HEK293T (cell line): ENCODE results near the gene PCDHGA7.
A peak's percentile ranks its signal among the peaks of the same experiment; 100 is the strongest.

Source experiments
- CTCF ChIA-PET: fragments of 350-600 bp; formaldehyde crosslinking; extraction: SDS; loops from one replicate; lab custom pipeline; 2021; ENCODE audit warnings: antibody characterized with exemption, inconsistent platforms; lab: Yijun Ruan, JAX
- POLR2A ChIA-PET: fragments of 350-600 bp; formaldehyde crosslinking; extraction: SDS; loops from one replicate; lab custom pipeline; 2020; ENCODE audit warnings: antibody characterized with exemption, inconsistent platforms; lab: Yijun Ruan, JAX
- DNase-seq: peaks from one replicate; pipeline ENCODE4 v3.0.0; 2012; ENCODE audit warnings: mixed read lengths; ENCODE audit errors: extremely low spot score
- ARNT ChIP-seq: fragments of 450-650 bp; IDR thresholded peaks from 2 replicates; pipeline ENCODE4 v1.6.1; 2017; ENCODE audit warnings: mild to moderate bottlenecking
- BHLHE40 ChIP-seq: fragments of 450-650 bp; IDR thresholded peaks from 2 replicates; pipeline ENCODE4 v1.6.1; 2016; ENCODE audit warnings: mild to moderate bottlenecking, moderate library complexity, borderline replicate concordance
- CTBP1 ChIP-seq: fragments of 450-650 bp; IDR thresholded peaks from 2 replicates; pipeline ENCODE4 v1.6.1; 2016; ENCODE audit warnings: borderline replicate concordance
- ELF4 ChIP-seq: fragments of 450-650 bp; IDR thresholded peaks from 2 replicates; pipeline ENCODE4 v1.6.1; 2017; ENCODE audit warnings: antibody characterized with exemption
- FOXA1 ChIP-seq: fragments of 450-650 bp; IDR thresholded peaks from 2 replicates; pipeline ENCODE4 v1.6.1; 2016; ENCODE audit warnings: mild to moderate bottlenecking
- FOXK2 ChIP-seq: fragments of 450-650 bp; IDR thresholded peaks from 2 replicates; pipeline ENCODE4 v1.6.1; 2016; ENCODE audit warnings: mild to moderate bottlenecking
- FOXM1 ChIP-seq: fragments of 450-650 bp; IDR thresholded peaks from 2 replicates; pipeline ENCODE4 v1.6.1; 2017; ENCODE audit warnings: mild to moderate bottlenecking, borderline replicate concordance
- HDGF ChIP-seq: fragments of 450-650 bp; IDR thresholded peaks from 2 replicates; pipeline ENCODE4 v1.6.1; 2017; ENCODE audit warnings: antibody characterized with exemption, borderline replicate concordance
- L3MBTL2 ChIP-seq: fragments of 450-650 bp; conservative IDR thresholded peaks from 2 replicates; pipeline ENCODE4 v1.6.1; 2016; ENCODE audit warnings: mild to moderate bottlenecking
- LEF1 ChIP-seq: fragments of 450-650 bp; IDR thresholded peaks from 2 replicates; pipeline ENCODE4 v1.6.1; 2017; ENCODE audit warnings: mild to moderate bottlenecking, borderline replicate concordance
- NFRKB ChIP-seq: fragments of 450-650 bp; IDR thresholded peaks from 2 replicates; pipeline ENCODE4 v1.6.1; 2016; ENCODE audit warnings: mild to moderate bottlenecking, moderate library complexity
- PKNOX1 ChIP-seq: fragments of 450-650 bp; IDR thresholded peaks from 2 replicates; pipeline ENCODE4 v1.6.1; 2016
- SP1 ChIP-seq: fragments of 450-650 bp; IDR thresholded peaks from 2 replicates; pipeline ENCODE4 v1.6.1; 2017
- SUZ12 ChIP-seq: fragments of 450-650 bp; IDR thresholded peaks from 2 replicates; pipeline ENCODE4 v1.6.1; 2016; ENCODE audit warnings: mild to moderate bottlenecking
- TARDBP ChIP-seq: fragments of 450-650 bp; IDR thresholded peaks from 2 replicates; pipeline ENCODE4 v1.6.1; 2016
- ZNF384 ChIP-seq: fragments of 450-650 bp; IDR thresholded peaks from 2 replicates; pipeline ENCODE4 v1.6.1; 2016

The PCDHGA7 gene

GRCh38 chr5:141419074-141419880, 36.7 kb downstream of the PCDHGA7 start:
- TF ChIP-seq LEF1: no peak
- TF ChIP-seq FOXM1: no peak
- TF ChIP-seq SP1: no peak
- TF ChIP-seq CTBP1: no peak
- TF ChIP-seq SUZ12: no peak
- TF ChIP-seq L3MBTL2: no peak
- no peak for TF ChIP-seq PKNOX1
- no peak for TF ChIP-seq ELF4
- TF ChIP-seq NFRKB: no peak
- no peak for TF ChIP-seq TARDBP
- TF ChIP-seq FOXK2: no peak
- TF ChIP-seq FOXA1: no peak
- DNase-seq: no peak
- ChIA-PET POLR2A (no interaction called here), CTCF (no interaction called here)

GRCh38 chr5:141420855-141421488, 38.4 kb downstream of the PCDHGA7 start, which contains the start of gene PCDHGA11:
Gene PCDHGA11 (plus strand): TSS chr5:141421051. CDS start chr5:141421228, 177 bp downstream.
- ChIA-PET CTCF (interaction anchor here (0.6 to 2.6 kb wide), 24 partner anchors 8 to 483 kb away, joined by 3 to 18 read pairs (median 5); partner anchors contain the start of genes PCDHB14, PCDHGA10, PCDHGA12 and PCDHGA2), POLR2A (no interaction called here)
- peak; percentile 66 for DNase-seq
- TF ChIP-seq L3MBTL2 (peak; percentile 39; the same call in 1 of the 2 replicates), HDGF (no peak), FOXA1 (no peak), PKNOX1 (no peak)

GRCh38 chr5:141421489-141421855, 38.9 kb downstream of the PCDHGA7 start:
- ChIA-PET CTCF (interaction anchor here (0.6 to 2.6 kb wide), 23 partner anchors 9 to 483 kb away, joined by 3 to 18 read pairs (median 5); partner anchors contain the start of genes PCDHB14, PCDHGA10, PCDHGA12 and PCDHGA2), POLR2A (no interaction called here)
- no peak for TF ChIP-seq NFRKB
- no peak for TF ChIP-seq FOXM1
- no peak for TF ChIP-seq HDGF
- no peak for TF ChIP-seq CTBP1
- TF ChIP-seq ZNF384: no peak
- no peak for TF ChIP-seq FOXK2
- TF ChIP-seq LEF1: no peak
- TF ChIP-seq SUZ12: no peak
- TF ChIP-seq PKNOX1: no peak
- no peak for TF ChIP-seq ELF4
- TF ChIP-seq ARNT: no peak
- no peak for TF ChIP-seq BHLHE40
- no peak for TF ChIP-seq FOXA1
- no peak for TF ChIP-seq SP1
- no peak for TF ChIP-seq L3MBTL2
- no peak for TF ChIP-seq TARDBP
- no peak for DNase-seq

GRCh38 chr5:141422742-141423291, 40.3 kb downstream of the PCDHGA7 start:
- POLR2A ChIA-PET: no interaction called here
- CTCF ChIA-PET: interaction anchor here (2.6 kb wide), 1 partner anchor 53 kb away, joined by 9 read pairs; the partner anchor contains the start of gene PCDHGC3
- TF ChIP-seq FOXK2 (no peak), L3MBTL2 (no peak), ZNF384 (no peak), NFRKB (no peak), FOXA1 (no peak), FOXM1 (no peak), HDGF (no peak), SUZ12 (no peak), CTBP1 (no peak), ELF4 (no peak), SP1 (no peak), LEF1 (no peak), TARDBP (no peak)
- no peak for DNase-seq

GRCh38 chr5:141427783-141428426, 45.4 kb downstream of the PCDHGA7 start:
- no peak for DNase-seq
- ChIA-PET POLR2A (no interaction called here), CTCF (no interaction called here)
- TF ChIP-seq HDGF: no peak
- TF ChIP-seq ZNF384: no peak
- TF ChIP-seq ARNT: no peak
- no peak for TF ChIP-seq ELF4
- no peak for TF ChIP-seq BHLHE40
- TF ChIP-seq FOXM1: no peak
- no peak for TF ChIP-seq FOXA1
- TF ChIP-seq PKNOX1: no peak
- no peak for TF ChIP-seq SUZ12
- no peak for TF ChIP-seq L3MBTL2
- no peak for TF ChIP-seq SP1
- TF ChIP-seq NFRKB: no peak
- TF ChIP-seq CTBP1: no peak
